ENCODE results near the gene TUT4.

TUT4 gene

DNA sequence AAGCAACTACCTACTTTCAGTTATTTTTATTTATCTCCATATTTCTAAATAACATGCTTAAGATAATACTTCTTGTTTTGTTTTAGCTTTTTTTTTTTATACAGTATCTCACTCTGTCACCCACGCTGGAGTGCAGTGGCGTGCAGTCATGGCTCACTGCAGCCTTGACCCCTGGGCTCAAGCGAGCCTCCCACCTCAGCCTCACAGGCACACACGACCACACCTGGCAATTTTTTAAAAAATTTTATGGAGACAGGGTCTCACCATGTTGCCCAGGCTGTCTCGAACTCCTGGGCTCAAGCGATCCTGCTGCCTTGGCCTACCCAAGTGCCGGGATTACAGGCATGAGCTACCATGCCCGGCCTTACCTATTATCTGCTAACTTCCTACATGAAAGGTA is 20.6 kb downstream of the TUT4 start:
- DNase-seq: no peak

DNA sequence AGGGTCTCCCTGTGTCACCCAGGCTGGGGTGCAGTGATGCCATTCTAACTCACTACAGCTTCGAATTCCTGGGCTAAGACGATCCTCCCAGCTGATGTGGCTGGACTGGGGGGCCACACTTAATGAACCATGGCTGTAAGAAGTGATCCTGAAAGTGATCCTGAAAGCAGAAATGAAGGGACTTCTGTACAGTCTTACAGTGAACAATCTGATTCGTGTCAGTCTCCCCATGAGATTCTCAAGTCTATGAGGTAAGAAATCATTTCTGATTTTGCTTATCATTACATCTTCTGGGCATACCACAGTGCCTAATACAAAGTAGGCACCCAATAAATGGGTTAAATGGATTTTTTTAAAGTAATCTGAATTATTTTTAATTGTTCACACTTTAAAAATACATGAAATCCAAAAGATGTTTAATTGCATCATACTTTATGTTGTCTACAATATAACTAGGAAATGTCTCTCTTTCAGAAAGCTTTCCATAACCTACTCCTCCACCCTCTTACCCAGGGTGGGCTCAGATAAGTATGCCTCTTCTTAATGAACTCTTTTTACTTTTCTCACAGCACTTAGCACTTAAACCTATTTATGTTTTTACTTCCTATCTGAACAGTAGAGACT is 21.5 kb downstream of the TUT4 start:
- no peak for DNase-seq

GRCh38 chr1:52530563-52531144 is 22.2 kb downstream of the TUT4 start:
- no peak for DNase-seq

- DNase-seq: no peak
These were observed 29.5 kb downstream of the TUT4 start for GRCh38 chr1:52523376-52523775.

GRCh38 chr1:52520148-52520547 is 32.7 kb downstream of the TUT4 start:
- DNase-seq: no peak

GRCh38 chr1:52518962-52519361 is 33.9 kb downstream of the TUT4 start:
- no peak for DNase-seq

- DNase-seq: no peak
These were observed 40.9 kb downstream of the TUT4 start for GRCh38 chr1:52511851-52512615.

- no peak for DNase-seq
These were observed 41.5 kb downstream of the TUT4 start for GRCh38 chr1:52511439-52511838.

DNA sequence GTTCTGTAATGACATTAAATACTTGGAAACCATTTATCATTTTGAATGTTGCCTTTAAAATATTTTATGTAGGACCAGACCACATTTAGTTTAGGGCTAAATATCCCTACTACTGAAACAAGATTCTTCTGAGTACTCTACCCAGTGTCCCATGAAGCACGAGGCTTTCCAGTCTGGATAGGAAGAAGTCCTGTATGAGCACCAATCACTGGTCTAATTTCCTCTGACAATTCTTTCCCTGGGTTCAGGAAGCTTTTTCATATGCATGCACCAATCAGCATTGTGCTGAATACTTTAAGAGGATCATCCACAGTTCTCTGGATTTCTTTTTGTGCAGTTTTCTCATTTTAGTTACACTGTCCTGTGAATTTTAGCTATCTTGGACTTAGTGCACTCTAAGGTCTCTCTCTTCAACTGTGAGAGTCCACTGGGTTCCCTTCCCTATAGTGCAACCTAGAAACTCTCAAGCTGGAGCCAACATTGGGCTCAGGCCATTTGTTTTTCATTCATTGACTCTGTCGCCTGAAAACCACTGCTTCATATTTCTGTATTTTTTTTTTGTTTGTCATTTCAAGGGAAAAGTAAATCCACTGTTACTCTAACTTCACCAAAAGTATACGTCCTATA is 45.9 kb downstream of the TUT4 start:
- DNase-seq: no peak

DNA sequence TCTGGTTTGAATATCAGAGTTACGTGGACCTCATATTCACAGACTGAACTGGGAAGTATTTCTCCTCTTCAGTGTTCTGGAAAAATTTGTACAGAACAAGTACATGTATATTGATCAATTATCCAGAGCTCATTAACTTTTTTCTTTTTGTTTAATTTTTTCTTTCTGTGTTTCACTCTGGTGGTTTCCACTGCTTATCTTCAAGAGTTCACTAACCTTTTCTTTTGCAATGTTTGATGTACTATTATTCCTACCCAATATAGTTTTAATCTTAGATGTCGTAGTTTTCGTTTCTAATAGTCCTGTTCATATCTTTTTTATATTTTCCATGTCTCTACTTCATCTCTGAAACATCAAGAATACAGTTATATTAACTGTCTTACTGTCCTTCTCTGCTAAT is 46.5 kb downstream of the TUT4 start:
- no peak for DNase-seq

DNA sequence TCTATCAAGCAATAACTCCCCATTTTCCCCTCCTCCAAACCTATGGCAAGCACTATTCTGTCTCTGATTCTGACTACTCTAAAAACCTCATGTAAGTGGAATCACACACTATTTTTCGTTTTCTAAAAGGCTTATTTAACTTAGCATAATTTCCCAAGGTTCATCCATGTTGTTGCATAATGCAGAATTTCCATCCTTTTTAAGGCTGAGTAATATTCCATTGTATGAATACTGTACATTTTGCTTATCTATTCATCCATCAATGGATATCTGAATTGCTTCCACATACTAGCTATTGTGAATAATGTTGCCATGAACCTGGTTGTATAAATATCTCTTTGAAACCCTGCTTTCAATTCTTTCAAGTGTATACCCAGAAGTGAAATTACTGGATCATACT is 48.2 kb downstream of the TUT4 start:
- DNase-seq: no peak

GRCh38 chr1:52503706-52504105 is 49.2 kb downstream of the TUT4 start:
- no peak for DNase-seq

GRCh38 chr1:52502789-52503188 is 50.1 kb downstream of the TUT4 start:
- DNase-seq: no peak

DNA sequence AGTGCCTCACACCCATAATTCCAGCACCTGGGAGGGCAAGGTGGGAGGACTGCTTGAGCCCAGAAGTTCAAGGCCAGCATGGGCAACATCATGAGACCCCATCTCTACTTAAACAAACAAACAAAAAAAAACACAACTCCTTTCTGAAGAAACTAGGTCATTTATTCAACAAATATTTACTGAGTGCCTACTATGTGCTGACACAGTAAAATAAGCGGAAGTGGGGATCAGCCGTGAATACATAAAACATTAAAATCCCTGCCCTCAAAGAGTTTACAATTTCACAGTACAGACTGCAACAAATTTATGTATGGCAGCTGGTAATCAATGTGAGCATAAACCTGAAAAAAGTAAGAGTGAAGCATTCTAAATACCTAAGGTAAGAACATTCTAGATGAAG is 65.3 kb downstream of the TUT4 start:
- no peak for DNase-seq

DNA sequence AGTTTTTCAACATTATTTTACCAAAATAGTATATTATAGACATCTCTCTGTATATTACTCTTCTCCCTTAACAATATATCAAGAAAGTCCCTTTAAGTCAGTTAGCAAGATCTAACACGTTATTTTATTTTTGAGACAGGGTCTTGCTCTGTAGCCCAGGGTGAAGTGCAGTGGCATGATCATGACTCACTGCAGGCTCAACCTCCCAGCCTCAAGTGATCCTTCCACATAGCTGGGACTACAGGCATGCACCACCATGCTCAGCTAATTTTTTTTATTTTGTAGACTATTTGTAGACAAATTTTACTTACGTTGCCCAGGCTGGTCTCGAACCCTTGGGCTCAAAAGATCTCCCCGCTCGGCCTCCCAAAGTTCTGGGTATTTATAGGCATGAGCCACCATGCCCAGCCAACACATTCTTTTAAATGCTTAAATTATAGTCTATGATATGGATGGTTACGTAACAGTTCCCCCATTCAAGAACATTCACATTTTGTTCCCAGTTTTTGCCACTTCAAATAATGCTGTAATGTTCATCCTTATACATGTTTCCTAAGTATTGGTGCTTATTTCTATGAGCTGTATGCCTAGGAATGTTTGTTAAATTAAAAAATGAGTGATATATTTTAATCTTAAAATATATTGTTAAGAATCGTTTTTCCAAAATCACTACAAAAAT is 70.4 kb downstream of the TUT4 start:
- no peak for DNase-seq

GRCh38 chr1:52479076-52479475 is 73.8 kb downstream of the TUT4 start:
- no peak for DNase-seq

GRCh38 chr1:52477876-52478275 is 75.0 kb downstream of the TUT4 start:
- no peak for DNase-seq

- DNase-seq: no peak
These were observed 75.9 kb downstream of the TUT4 start for GRCh38 chr1:52476943-52477342.

- DNase-seq: peak; percentile 12
These were observed 78.1 kb downstream of the TUT4 start for GRCh38 chr1:52474807-52475206.

GRCh38 chr1:52473039-52473438 is 79.9 kb downstream of the TUT4 start:
- no peak for DNase-seq

- no peak for DNase-seq
These were observed 80.5 kb downstream of the TUT4 start for GRCh38 chr1:52472384-52472783.

DNA sequence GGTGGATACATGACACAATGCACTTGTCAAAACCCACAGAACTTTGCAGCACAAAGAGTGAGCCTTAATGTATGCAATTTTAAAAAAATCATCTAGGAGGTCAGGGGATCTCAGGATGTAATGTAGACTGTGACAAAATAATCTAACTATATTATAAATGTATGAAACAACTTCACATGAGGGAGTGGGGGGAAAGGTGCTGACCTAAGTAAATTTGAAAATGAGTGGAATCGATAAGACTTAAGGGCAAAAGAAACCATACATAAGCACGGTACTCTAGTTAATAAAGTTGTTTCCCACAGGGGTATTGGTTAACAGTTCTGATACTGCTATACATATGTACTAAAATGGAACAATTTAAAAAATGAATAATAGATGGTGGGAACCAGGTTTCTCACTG is 83.8 kb downstream of the TUT4 start:
- DNase-seq: no peak

- DNase-seq: no peak
These were observed 89.0 kb downstream of the TUT4 start for GRCh38 chr1:52463891-52464290.
